Astrocyte of the spinal cord (primary cell): Measurements from ENCODE around the gene RNGTT.

Experiments
- DNase-seq: peaks from one replicate; pipeline ENCODE4 v3.0.0; 2011; ENCODE audit warnings: low read depth, low spot score
- H3K4me3 ChIP-seq: 2 replicates; pipeline ENCODE4 v1.5.1; 2011; ENCODE audit warnings: low read depth, mild to moderate bottlenecking, low read length, moderate library complexity
- in situ Hi-C: cut with HindIII; loops from 2 replicates; pipeline ENCODE4 v1.10.0; 2017; ENCODE audit warnings: low sequenced_read_pairs
- TF ChIP-seq, protein P1 (sequence below): IDR thresholded peaks from 2 replicates; pipeline ENCODE4 v1.5.1; 2012; ENCODE audit warnings: low read depth, mild to moderate bottlenecking, low read length, inconsistent platforms

Gene RNGTT

DNA sequence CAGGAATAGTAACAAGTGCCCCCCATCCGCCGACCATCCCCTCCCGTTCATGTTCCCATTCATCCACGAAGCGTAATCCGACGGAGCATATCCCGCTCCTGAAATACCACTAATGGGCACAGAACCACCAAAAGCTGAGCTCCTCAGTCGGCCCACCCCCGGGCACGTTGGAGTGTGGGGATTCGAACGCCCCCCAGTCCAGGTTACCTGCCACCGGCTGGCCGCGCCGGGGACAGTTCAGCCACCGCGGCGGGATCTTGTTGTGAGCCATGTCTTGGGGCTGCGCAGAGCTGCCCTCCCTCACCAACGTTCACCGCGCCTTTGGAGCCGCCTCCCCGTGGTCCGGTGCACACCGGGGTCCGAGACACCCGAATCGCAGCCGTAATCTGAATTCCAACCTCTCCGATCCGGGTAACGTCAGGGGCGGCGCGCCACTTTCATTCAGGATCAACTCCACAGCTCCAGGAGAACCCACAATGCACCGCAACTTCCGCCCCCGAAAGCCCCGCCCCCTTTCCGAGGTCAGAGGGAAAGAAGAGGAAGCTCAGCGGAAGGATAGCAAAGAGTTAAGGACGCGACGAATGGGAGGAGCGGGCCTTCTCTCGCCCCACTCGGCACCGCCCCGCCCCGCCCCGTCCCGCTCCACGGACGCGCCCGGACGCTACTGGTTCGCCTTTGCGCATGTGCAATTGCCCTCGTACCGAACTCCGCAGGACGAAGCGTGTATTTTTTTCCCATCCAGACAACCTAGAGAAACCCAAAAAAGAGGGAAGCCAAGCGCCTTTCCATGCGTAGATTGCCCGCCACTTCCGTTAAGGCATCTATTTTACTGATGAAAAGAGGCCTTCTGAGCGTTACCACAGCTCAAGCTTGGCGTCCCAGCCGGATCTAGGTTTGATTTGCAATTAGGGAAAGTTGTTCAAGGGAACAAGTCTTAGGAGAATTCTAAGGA is at the start of gene RNGTT:
Gene RNGTT, minus strand, starts transcription at position 480 of the 952 bp plus-strand sequence. Its CDS starts 209 bp downstream, at position 271.
- TF ChIP-seq, protein P1, sequence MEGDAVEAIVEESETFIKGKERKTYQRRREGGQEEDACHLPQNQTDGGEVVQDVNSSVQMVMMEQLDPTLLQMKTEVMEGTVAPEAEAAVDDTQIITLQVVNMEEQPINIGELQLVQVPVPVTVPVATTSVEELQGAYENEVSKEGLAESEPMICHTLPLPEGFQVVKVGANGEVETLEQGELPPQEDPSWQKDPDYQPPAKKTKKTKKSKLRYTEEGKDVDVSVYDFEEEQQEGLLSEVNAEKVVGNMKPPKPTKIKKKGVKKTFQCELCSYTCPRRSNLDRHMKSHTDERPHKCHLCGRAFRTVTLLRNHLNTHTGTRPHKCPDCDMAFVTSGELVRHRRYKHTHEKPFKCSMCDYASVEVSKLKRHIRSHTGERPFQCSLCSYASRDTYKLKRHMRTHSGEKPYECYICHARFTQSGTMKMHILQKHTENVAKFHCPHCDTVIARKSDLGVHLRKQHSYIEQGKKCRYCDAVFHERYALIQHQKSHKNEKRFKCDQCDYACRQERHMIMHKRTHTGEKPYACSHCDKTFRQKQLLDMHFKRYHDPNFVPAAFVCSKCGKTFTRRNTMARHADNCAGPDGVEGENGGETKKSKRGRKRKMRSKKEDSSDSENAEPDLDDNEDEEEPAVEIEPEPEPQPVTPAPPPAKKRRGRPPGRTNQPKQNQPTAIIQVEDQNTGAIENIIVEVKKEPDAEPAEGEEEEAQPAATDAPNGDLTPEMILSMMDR = no peak
- in situ Hi-C loops = no loop called here
- peak; percentile 98 for DNase-seq
- H3K4me3 ChIP-seq = peak within 1 kb of the TSS; percentile 91

GRCh38 chr6:89011436-89011835 is 48.0 kb upstream of the RNGTT start:
- in situ Hi-C loops = no loop called here
- DNase-seq = no peak
- H3K4me3 ChIP-seq = no peak overlapping the region
- TF ChIP-seq, protein P1 = no peak

GRCh38 chr6:89010825-89011224 is 47.4 kb upstream of the RNGTT start:
- TF ChIP-seq, protein P1 = no peak
- in situ Hi-C loops = no loop called here
- no peak overlapping the region for H3K4me3 ChIP-seq
- no peak for DNase-seq

DNA sequence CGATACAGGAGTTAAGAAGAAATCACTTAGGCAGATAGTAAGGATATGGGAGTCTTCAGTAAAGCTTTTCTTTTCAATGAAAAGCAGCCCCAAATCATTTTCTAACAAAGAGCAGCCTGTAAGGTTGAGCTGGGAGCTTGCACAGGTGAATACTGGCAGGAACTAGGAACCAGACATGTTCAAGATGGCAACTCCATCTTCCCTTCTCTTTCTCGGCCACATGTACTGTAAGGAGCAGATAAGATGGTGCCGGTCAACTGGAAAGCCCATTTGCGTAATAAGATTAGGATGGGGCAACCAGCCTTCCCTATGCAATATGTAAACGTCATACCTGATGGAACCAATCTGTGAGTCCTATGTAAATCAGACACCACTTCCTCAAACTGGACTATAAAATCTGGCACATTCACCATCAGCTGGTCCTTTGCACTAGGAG is 46.2 kb upstream of the RNGTT start:
- TF ChIP-seq, protein P1 = no peak
- H3K4me3 ChIP-seq = no peak overlapping the region
- no peak for DNase-seq
- in situ Hi-C loops = no loop called here

GRCh38 chr6:89008815-89009374 is 45.5 kb upstream of the RNGTT start:
- H3K4me3 ChIP-seq = no peak overlapping the region
- TF ChIP-seq, protein P1 = no peak
- no peak for DNase-seq
- in situ Hi-C loops = no loop called here

DNA sequence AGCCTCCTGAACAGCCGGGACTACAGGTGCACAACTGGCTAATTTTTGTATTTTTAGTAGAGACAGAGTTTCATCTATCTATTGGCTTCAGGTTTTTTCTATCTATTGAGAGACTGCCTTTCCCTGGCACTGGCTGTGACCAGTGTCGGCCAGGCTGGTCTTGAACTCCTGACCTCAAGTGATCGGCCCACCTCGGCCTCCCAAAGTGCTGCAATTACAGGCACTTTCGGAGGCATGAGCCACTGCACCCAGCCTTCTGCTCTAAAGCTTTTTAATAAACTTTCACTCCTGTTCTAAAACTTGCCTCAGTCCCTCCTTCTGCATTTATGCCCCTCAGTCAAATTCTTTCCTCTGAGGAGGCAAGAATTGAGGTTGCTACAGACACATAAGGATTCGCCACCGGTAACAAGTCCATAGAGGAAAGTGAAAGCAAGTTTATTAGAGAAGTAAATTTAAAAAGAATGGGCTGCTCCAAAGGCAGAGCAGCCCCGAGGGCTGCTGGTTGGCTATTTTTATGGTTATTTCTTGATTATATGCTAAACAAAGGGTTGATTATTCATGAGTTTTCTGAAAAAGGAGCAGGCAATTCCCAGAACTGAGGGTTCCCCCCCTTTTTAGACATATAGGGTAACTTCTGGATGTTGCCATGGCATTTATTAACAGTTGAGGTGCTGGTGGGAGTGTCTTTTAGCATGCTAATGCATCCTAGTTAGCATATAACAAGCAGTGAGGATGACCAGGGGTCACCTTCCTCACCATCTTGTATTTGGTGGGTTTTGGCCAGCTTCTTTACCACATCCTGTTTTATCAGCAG is 44.8 kb upstream of the RNGTT start:
- TF ChIP-seq, protein P1 = no peak
- H3K4me3 ChIP-seq = no peak overlapping the region
- in situ Hi-C loops = no loop called here
- no peak for DNase-seq
